ENCODE measurements around the gene NCOA3. TPM values are rescaled to one million over a fixed set of nuclear protein-coding genes. Genes with fewer than 3 reads are reported as not detected.

NCOA3 gene
- total RNA-seq, 1 experiment from 2014 or later = 96.7 TPM

DNA sequence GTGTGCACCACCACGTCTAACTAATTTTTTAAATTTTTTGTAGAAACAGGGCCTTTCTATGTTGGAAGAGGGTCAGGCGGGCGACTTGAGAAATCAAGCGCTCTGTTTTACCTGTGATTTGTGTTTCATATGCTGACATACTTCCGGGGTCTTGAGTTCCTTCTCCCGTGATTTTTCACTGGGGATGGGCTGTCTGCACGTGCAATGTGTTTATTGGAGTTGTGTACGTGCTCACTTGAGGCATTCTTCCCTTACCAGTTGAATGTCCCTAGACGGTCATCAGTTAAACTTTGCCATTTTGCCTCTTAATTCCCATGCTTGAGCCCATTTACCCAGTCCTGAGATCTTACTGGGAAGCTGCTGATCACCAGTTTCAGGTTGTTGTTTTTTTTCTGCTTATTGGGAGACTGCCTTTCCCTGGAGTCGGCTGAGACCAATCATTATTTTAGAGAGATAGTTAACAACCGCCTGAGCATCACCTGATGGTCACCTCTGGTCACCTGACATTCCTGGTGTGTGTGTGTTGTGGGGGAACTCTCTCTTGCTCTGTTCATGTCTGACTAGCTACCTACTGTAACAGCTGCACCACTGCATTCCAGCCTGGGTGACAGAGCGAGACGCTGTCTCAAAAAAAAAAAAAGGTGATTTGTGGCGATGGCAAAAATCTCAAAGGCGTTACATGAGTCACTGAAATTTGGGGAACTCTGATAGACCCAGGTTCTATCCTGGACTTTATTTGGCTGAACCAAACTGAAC lies 34.8 kb upstream of the NCOA3 start:
- intact Hi-C loops (cut with micrococcal nuclease; ENCODE audit: unreplicated experiment) = no loop called here
- H3K36me3 ChIP-seq (ENCODE audit: control insufficient read depth, insufficient read depth, low read length) = no peaks in the 10 kb centered on the region
- Mint-ChIP-seq H3K4me3 (ENCODE audit: unreplicated experiment) (no peak overlapping the region), H3K36me3 (ENCODE audit: insufficient read depth, unreplicated experiment) (peaks cover 25% of the 10 kb centered on the region), H3K27me3 (ENCODE audit: insufficient read depth, unreplicated experiment) (no peaks in the 10 kb centered on the region), H3K4me1 (ENCODE audit: low read depth, unreplicated experiment) (peaks cover 44% of the 10 kb centered on the region), H3K27ac (ENCODE audit: unreplicated experiment) (peak overlapping the region; percentile 77), H3K9me3 (ENCODE audit: unreplicated experiment) (no peaks in the 10 kb centered on the region)
- BruUV-seq (replicated peaks) = no TSS peak
- ChIA-PET CTCF (interaction anchor here (0.6 to 1.2 kb wide), 4 partner anchors 12 to 271 kb away, joined by 3 to 5 read pairs (median 4); partner anchors contain the start of gene NCOA3), POLR2A (interaction anchor here (0.6 kb wide), 1 partner anchor 28 kb away, joined by 3 read pairs; no protein-coding TSS in a partner anchor)
- H3K27me3 ChIP-seq (replicated peaks; ENCODE audit: control insufficient read depth, insufficient read depth, low read length) = no peaks in the 10 kb centered on the region
- TF ChIP-seq, protein P1, sequence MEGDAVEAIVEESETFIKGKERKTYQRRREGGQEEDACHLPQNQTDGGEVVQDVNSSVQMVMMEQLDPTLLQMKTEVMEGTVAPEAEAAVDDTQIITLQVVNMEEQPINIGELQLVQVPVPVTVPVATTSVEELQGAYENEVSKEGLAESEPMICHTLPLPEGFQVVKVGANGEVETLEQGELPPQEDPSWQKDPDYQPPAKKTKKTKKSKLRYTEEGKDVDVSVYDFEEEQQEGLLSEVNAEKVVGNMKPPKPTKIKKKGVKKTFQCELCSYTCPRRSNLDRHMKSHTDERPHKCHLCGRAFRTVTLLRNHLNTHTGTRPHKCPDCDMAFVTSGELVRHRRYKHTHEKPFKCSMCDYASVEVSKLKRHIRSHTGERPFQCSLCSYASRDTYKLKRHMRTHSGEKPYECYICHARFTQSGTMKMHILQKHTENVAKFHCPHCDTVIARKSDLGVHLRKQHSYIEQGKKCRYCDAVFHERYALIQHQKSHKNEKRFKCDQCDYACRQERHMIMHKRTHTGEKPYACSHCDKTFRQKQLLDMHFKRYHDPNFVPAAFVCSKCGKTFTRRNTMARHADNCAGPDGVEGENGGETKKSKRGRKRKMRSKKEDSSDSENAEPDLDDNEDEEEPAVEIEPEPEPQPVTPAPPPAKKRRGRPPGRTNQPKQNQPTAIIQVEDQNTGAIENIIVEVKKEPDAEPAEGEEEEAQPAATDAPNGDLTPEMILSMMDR (IDR thresholded peaks at IDR 0.05; ENCODE audit: insufficient read depth in 1 of 2, low read depth in 1 of 2, low read length in 1 of 2, severe bottlenecking in 1 of 2, unreplicated experiment in 1 of 2) = no peak
- no peaks in the 10 kb centered on the region for H3K9me3 ChIP-seq
- no peak overlapping the region for H3K4me3 ChIP-seq (ENCODE audit: low read depth, low read length)
- DNase-seq = peak; percentile 63 to 77
- H3K4me1 ChIP-seq = peaks cover 53% of the 10 kb centered on the region

DNA sequence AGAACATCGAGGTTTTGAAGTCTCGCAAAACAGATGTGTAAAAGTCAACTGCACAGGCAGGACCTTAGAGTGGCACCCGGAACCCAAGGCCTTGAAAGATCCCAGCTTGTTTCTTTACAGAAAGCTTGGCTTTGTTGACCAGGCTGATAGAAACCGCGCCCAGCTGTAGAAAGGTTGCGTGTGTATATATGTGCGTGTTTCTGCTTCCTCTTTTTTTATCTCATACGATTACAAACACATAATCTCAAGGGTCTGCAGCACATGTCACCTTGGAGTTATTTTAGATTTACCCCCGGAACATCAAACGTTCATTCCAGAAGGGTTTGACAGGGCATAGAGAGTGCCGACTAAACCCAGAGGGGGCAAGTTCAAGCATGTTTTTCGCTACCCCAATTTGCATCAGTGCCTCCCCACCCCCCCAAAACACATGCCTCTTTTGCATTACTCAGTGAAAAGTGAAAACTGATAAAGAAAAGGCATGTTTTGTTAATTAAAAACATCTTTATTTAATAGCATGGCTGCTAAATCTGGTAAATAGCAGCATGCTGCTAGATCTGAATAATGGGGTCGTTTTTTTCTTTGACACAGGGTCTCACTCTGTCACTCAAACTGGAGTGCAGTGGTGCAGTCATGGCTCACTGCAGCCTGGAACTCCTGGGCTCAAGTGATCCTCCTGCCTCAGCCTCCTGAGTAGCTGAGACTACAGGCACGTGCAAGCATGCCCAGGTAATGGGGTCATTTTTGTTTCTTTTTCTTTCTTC lies 33.2 kb upstream of the NCOA3 start:
- no peak for DNase-seq
- no peak overlapping the region for H3K4me3 Mint-ChIP-seq (ENCODE audit: unreplicated experiment)
- peaks cover 44% of the 10 kb centered on the region for H3K4me1 Mint-ChIP-seq (ENCODE audit: low read depth, unreplicated experiment)
- no TSS peak for BruUV-seq (replicated peaks)
- Histone ChIP-seq H3K9me3 (no peaks in the 10 kb centered on the region), H3K27me3 (replicated peaks; ENCODE audit: control insufficient read depth, insufficient read depth, low read length) (no peaks in the 10 kb centered on the region), H3K36me3 (ENCODE audit: control insufficient read depth, insufficient read depth, low read length) (no peaks in the 10 kb centered on the region), H3K4me1 (peaks cover 57% of the 10 kb centered on the region), H3K4me3 (ENCODE audit: low read depth, low read length) (no peak overlapping the region)
- ChIA-PET POLR2A (interaction anchor here (0.5 kb wide), 1 partner anchor 10 kb away, joined by 4 read pairs; no protein-coding TSS in a partner anchor), CTCF (interaction anchor here (0.5 to 1.2 kb wide), 2 partner anchors 34 to 67 kb away, joined by 4 read pairs; no protein-coding TSS in a partner anchor)
- H3K9me3 Mint-ChIP-seq (ENCODE audit: unreplicated experiment) = no peaks in the 10 kb centered on the region
- peak overlapping the region; percentile 56 for H3K27ac Mint-ChIP-seq (ENCODE audit: unreplicated experiment)
- TF ChIP-seq, protein P1 (IDR thresholded peaks at IDR 0.05; ENCODE audit: insufficient read depth in 1 of 2, low read depth in 1 of 2, low read length in 1 of 2, severe bottlenecking in 1 of 2, unreplicated experiment in 1 of 2) = no peak
- H3K36me3 Mint-ChIP-seq (ENCODE audit: insufficient read depth, unreplicated experiment) = peaks cover 19% of the 10 kb centered on the region
- no peaks in the 10 kb centered on the region for H3K27me3 Mint-ChIP-seq (ENCODE audit: insufficient read depth, unreplicated experiment)
- intact Hi-C loops (cut with micrococcal nuclease; ENCODE audit: unreplicated experiment) = no loop called here

DNA sequence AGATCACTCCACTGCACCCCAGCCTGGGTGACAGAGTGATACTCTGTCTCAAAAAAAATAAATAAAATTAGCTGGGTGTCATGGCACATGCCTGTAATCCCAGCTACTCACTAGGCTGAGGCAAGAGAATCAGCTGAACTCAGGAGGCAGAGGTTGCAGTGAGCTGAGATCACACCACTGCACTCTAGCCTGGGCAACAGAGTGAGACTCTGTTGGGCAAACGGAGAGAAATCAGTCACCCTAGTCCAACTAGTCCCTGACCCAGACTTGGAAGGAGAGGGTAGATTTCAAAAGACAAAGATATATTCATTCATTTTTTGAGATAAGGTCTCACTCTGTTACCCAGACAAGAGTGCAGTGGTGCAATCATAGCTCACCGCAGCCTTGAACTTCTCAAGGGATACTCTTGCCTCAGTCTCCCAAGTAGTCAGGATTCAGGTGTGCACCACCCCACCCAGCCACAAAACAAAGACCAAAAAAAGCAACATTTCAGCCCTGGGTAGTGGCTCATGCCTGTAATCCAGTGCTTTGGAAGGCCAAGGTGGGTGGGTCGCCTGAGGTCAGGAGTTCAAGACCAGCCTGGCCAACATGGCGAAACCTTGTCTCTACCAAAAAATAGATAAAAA lies 26.2 kb upstream of the NCOA3 start:
- H3K4me3 ChIP-seq (ENCODE audit: low read depth, low read length) = no peak overlapping the region
- Mint-ChIP-seq H3K27me3 (ENCODE audit: insufficient read depth, unreplicated experiment) (no peaks in the 10 kb centered on the region), H3K27ac (ENCODE audit: unreplicated experiment) (no peak overlapping the region), H3K4me1 (ENCODE audit: low read depth, unreplicated experiment) (peaks cover 16% of the 10 kb centered on the region), H3K9me3 (ENCODE audit: unreplicated experiment) (no peaks in the 10 kb centered on the region), H3K4me3 (ENCODE audit: unreplicated experiment) (no peak overlapping the region), H3K36me3 (ENCODE audit: insufficient read depth, unreplicated experiment) (no peaks in the 10 kb centered on the region)
- no peaks in the 10 kb centered on the region for H3K36me3 ChIP-seq (ENCODE audit: control insufficient read depth, insufficient read depth, low read length)
- ChIA-PET POLR2A (interaction anchor here (0.7 kb wide), 1 partner anchor 27 kb away, joined by 13 read pairs; no protein-coding TSS in a partner anchor), CTCF (no interaction called here)
- TF ChIP-seq, protein P1 (IDR thresholded peaks at IDR 0.05; ENCODE audit: insufficient read depth in 1 of 2, low read depth in 1 of 2, low read length in 1 of 2, severe bottlenecking in 1 of 2, unreplicated experiment in 1 of 2) = no peak
- intact Hi-C loops (cut with micrococcal nuclease; ENCODE audit: unreplicated experiment) = no loop called here
- no peaks in the 10 kb centered on the region for H3K27me3 ChIP-seq (replicated peaks; ENCODE audit: control insufficient read depth, insufficient read depth, low read length)
- no peaks in the 10 kb centered on the region for H3K9me3 ChIP-seq
- no peak for DNase-seq
- peaks cover 16% of the 10 kb centered on the region for H3K4me1 ChIP-seq
- BruUV-seq (replicated peaks) = no TSS peak
